ENCODE data around the gene ARID1A. TPM values are rescaled to one million over a fixed set of nuclear protein-coding genes. Genes with fewer than 3 reads are reported as not detected.
A peak's percentile ranks its signal among the peaks of the same experiment; 100 is the strongest.

Gene ARID1A
- polyA plus RNA-seq, 1 donor (not counting 4 experiments of a cell fraction or from before 2014, with no cell fraction given) = 10.2 TPM

GRCh38 chr1:26767714-26768113 is 71.9 kb downstream of the ARID1A start:
- Histone ChIP-seq H2AFZ (ENCODE audit: control insufficient read depth, low read length) (no peak overlapping the region), H3K36me3 (ENCODE audit: control insufficient read depth in 2 of 2, extremely low read depth in 1 of 2, insufficient read depth in 2 of 2, low read length in 2 of 2) (peaks cover 37 to 52% of the 10 kb centered on the region in 2 experiments), H3K27ac (ENCODE audit: control insufficient read depth, insufficient read depth, low read length) (no peak overlapping the region), H3K4me1 (ENCODE audit: control insufficient read depth, extremely low read depth, insufficient read depth, low read length) (peaks cover 29% of the 10 kb centered on the region), H3K9ac (ENCODE audit: control insufficient read depth, extremely low read depth, insufficient read depth, low read length) (no peak overlapping the region), H3K27me3 (ENCODE audit: control insufficient read depth, extremely low read depth, insufficient read depth, low read length) (no peaks in the 10 kb centered on the region), H3K9me3 (ENCODE audit: control insufficient read depth, low read depth, low read length) (no peaks in the 10 kb centered on the region), H3K9me1 (ENCODE audit: control insufficient read depth, extremely low read depth, insufficient read depth, low read length) (peaks cover 3% of the 10 kb centered on the region), H3K79me2 (ENCODE audit: control insufficient read depth, insufficient read depth, low read length) (no peaks in the 10 kb centered on the region), H3K4me3 (ENCODE audit: control insufficient read depth in 2 of 3, extremely low read depth in 1 of 3, insufficient read depth in 2 of 3, low read depth in 1 of 3, low read length in 3 of 3) (no peak overlapping the region), H3K4me2 (ENCODE audit: control insufficient read depth, extremely low read depth, insufficient read depth, low read depth, low read length) (no peak overlapping the region), H4K20me1 (ENCODE audit: control insufficient read depth, extremely low read depth, insufficient read depth, low read length) (peaks cover 4% of the 10 kb centered on the region)
- DNase-seq (ENCODE audit: low read depth, low spot score) (no peak), FAIRE-seq (no peak)
- dilution Hi-C loops (cut with MboI; ENCODE audit: extremely low pct_ligation_motif_present, low sequenced_read_pairs) = no loop called here
- no peak for TF ChIP-seq EZH2 (IDR thresholded peaks at IDR 0.05; ENCODE audit: low read length)
- TF ChIP-seq CTCF (optimal IDR thresholded peaks at IDR 0.05 in 1 of 3, IDR thresholded peaks at IDR 0.05 in 1 of 3, conservative IDR thresholded peaks at IDR 0.05 in 1 of 3; ENCODE audit: extremely low read depth in 1 of 3, insufficient read depth in 2 of 3, low read length in 3 of 3) = peak in 1 of 3 experiments; percentile 3

- Histone ChIP-seq H3K36me3 (ENCODE audit: control insufficient read depth in 2 of 2, extremely low read depth in 1 of 2, insufficient read depth in 2 of 2, low read length in 2 of 2) (peaks cover 37 to 57% of the 10 kb centered on the region in 2 experiments), H2AFZ (ENCODE audit: control insufficient read depth, low read length) (no peak overlapping the region), H3K9me1 (ENCODE audit: control insufficient read depth, extremely low read depth, insufficient read depth, low read length) (peaks cover 3% of the 10 kb centered on the region), H3K27me3 (ENCODE audit: control insufficient read depth, extremely low read depth, insufficient read depth, low read length) (no peaks in the 10 kb centered on the region), H4K20me1 (ENCODE audit: control insufficient read depth, extremely low read depth, insufficient read depth, low read length) (peaks cover 4% of the 10 kb centered on the region), H3K4me3 (ENCODE audit: control insufficient read depth in 2 of 3, extremely low read depth in 1 of 3, insufficient read depth in 2 of 3, low read depth in 1 of 3, low read length in 3 of 3) (no peak overlapping the region), H3K9me3 (ENCODE audit: control insufficient read depth, low read depth, low read length) (no peaks in the 10 kb centered on the region), H3K9ac (ENCODE audit: control insufficient read depth, extremely low read depth, insufficient read depth, low read length) (no peak overlapping the region), H3K4me2 (ENCODE audit: control insufficient read depth, extremely low read depth, insufficient read depth, low read depth, low read length) (no peak overlapping the region), H3K79me2 (ENCODE audit: control insufficient read depth, insufficient read depth, low read length) (no peaks in the 10 kb centered on the region), H3K27ac (ENCODE audit: control insufficient read depth, insufficient read depth, low read length) (no peak overlapping the region), H3K4me1 (ENCODE audit: control insufficient read depth, extremely low read depth, insufficient read depth, low read length) (peaks cover 36% of the 10 kb centered on the region)
- TF ChIP-seq EZH2 (IDR thresholded peaks at IDR 0.05; ENCODE audit: low read length) (no peak), CTCF (optimal IDR thresholded peaks at IDR 0.05 in 1 of 3, IDR thresholded peaks at IDR 0.05 in 1 of 3, conservative IDR thresholded peaks at IDR 0.05 in 1 of 3; ENCODE audit: extremely low read depth in 1 of 3, insufficient read depth in 2 of 3, low read length in 3 of 3) (no peak)
- dilution Hi-C loops (cut with MboI; ENCODE audit: extremely low pct_ligation_motif_present, low sequenced_read_pairs) = no loop called here
- FAIRE-seq (no peak), DNase-seq (ENCODE audit: low read depth, low spot score) (no peak)
Observed at GRCh38 chr1:26768755-26769154, 72.9 kb downstream of the ARID1A start.

Data from keratinocyte (primary cell).